ENCODE measurements around the gene KIF26A. TPM values are rescaled to one million over a fixed set of nuclear protein-coding genes. Genes with fewer than 3 reads are reported as not detected.
"Not testable (repeated sequence)": the region's sequence is repeated elsewhere in the genome, so short reads cannot be mapped to it uniquely, and the experiment has no call there.

Gene KIF26A
- total RNA-seq, 1 donor from 2014 or later: 0.46 TPM

GRCh38 chr14:104151566-104152245 is 13.3 kb downstream of the KIF26A start:
- H3K4me3 ChIP-seq (ENCODE audit: low read depth, low read length): no peak overlapping the region
- TF ChIP-seq CTCF (conservative IDR thresholded peaks at IDR 0.05; ENCODE audit: low read depth, low read length): no peak
- DNase-seq (ENCODE audit: low read depth): no peak

GRCh38 chr14:104152246-104152575 is 13.8 kb downstream of the KIF26A start:
- H3K4me3 ChIP-seq (ENCODE audit: low read depth, low read length): no peak overlapping the region
- TF ChIP-seq CTCF (conservative IDR thresholded peaks at IDR 0.05; ENCODE audit: low read depth, low read length): no peak
- DNase-seq (ENCODE audit: low read depth): no peak

GRCh38 chr14:104152686-104153393 is 14.5 kb downstream of the KIF26A start:
- no peak for TF ChIP-seq CTCF (conservative IDR thresholded peaks at IDR 0.05; ENCODE audit: low read depth, low read length)
- DNase-seq (ENCODE audit: low read depth): no peak
- no peak overlapping the region for H3K4me3 ChIP-seq (ENCODE audit: low read depth, low read length)

- H3K4me3 ChIP-seq (ENCODE audit: low read depth, low read length); DNase-seq (ENCODE audit: low read depth): not testable (repeated sequence)
These were observed 15.0 kb downstream of the KIF26A start for GRCh38 chr14:104153394-104153755.

- H3K4me3 ChIP-seq (ENCODE audit: low read depth, low read length): no peak overlapping the region
- DNase-seq (ENCODE audit: low read depth): no peak
- no peak for TF ChIP-seq CTCF (conservative IDR thresholded peaks at IDR 0.05; ENCODE audit: low read depth, low read length)
These were observed 15.9 kb downstream of the KIF26A start for GRCh38 chr14:104154246-104154645.

GRCh38 chr14:104155513-104155912 is 17.1 kb downstream of the KIF26A start:
- TF ChIP-seq CTCF (conservative IDR thresholded peaks at IDR 0.05; ENCODE audit: low read depth, low read length): no peak
- no peak for DNase-seq (ENCODE audit: low read depth)
- no peak overlapping the region for H3K4me3 ChIP-seq (ENCODE audit: low read depth, low read length)

- no peak for DNase-seq (ENCODE audit: low read depth)
- H3K4me3 ChIP-seq (ENCODE audit: low read depth, low read length): no peak overlapping the region
- no peak for TF ChIP-seq CTCF (conservative IDR thresholded peaks at IDR 0.05; ENCODE audit: low read depth, low read length)
These were observed 17.8 kb downstream of the KIF26A start for GRCh38 chr14:104156142-104156541.

Data from epithelial cell of proximal tubule (primary cell).